ENCODE measurements around the gene ASB18. TPM values are rescaled to one million over a fixed set of nuclear protein-coding genes. Genes with fewer than 3 reads are reported as not detected.
"Not testable (repeated sequence)": the region's sequence is repeated elsewhere in the genome, so short reads cannot be mapped to it uniquely, and the experiment has no call there.

The ASB18 gene
- total RNA-seq, 1 donor from 2014 or later = not detected

- Histone ChIP-seq H3K27me3 (ENCODE audit: control insufficient read depth, insufficient read depth, low read length) (no peaks in the 10 kb centered on the region), H3K36me3 (ENCODE audit: control insufficient read depth, insufficient read depth, low read length) (no peaks in the 10 kb centered on the region), H3K4me3 (ENCODE audit: low read depth, low read length) (no peak overlapping the region)
- no peak for TF ChIP-seq CTCF (IDR thresholded peaks at IDR 0.05; ENCODE audit: insufficient read depth, low read length, poor library complexity, severe bottlenecking)
- no peak for DNase-seq (ENCODE audit: low read depth)
Measured at GRCh38 chr2:236282406-236282805, 18.2 kb upstream of the ASB18 start.

DNA sequence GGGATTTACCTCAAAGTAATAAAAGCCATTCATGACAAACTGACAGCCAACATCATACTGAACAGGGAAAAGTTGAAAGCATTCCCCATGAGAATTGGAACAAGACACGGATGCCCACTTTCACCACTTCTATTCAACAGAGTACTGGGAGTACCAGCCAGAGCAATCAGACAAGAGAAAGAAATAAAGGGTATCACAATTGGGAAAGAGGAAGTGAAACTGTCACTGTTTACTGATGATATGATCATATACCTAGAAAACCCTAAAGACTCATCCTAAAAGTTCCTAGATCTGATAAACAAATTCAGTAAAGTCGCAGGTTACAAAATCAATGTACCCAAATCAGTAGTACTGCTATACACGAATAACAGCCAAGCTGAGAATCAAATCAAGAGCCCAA lies 17.2 kb upstream of the ASB18 start:
- H3K36me3 ChIP-seq (ENCODE audit: control insufficient read depth, insufficient read depth, low read length) = no peaks in the 10 kb centered on the region
- peaks cover 2% of the 10 kb centered on the region for H3K27me3 ChIP-seq (ENCODE audit: control insufficient read depth, insufficient read depth, low read length)
- TF ChIP-seq CTCF (IDR thresholded peaks at IDR 0.05; ENCODE audit: insufficient read depth, low read length, poor library complexity, severe bottlenecking) = no peak
- no peak overlapping the region for H3K4me3 ChIP-seq (ENCODE audit: low read depth, low read length)
- no peak for DNase-seq (ENCODE audit: low read depth)

DNA sequence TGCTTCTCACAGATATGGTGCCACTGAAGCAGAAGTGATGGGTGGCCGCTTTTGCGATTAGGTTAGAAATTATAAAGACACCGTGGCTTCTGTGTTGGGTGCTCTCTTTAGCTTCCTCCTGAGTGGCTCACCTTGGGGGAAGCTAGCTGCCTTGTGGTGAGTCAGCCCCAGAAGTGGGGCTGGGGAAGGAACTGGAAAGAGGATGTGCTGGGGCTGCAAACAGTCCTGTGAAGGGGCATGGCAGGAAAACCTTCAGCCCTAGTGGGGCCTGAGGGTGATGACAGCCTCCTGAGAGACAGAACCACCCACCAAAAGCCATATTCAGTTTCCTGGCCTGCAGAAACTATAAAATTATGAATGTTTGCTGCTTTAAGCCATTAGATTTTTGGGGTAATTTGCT lies 8.9 kb upstream of the ASB18 start:
- no peak for TF ChIP-seq CTCF (IDR thresholded peaks at IDR 0.05; ENCODE audit: insufficient read depth, low read length, poor library complexity, severe bottlenecking)
- DNase-seq (ENCODE audit: low read depth) = no peak
- H3K36me3 ChIP-seq (ENCODE audit: control insufficient read depth, insufficient read depth, low read length) = no peaks in the 10 kb centered on the region
- peaks cover 2% of the 10 kb centered on the region for H3K27me3 ChIP-seq (ENCODE audit: control insufficient read depth, insufficient read depth, low read length)
- no peak overlapping the region for H3K4me3 ChIP-seq (ENCODE audit: low read depth, low read length)

GRCh38 chr2:236271851-236272250 lies 7.6 kb upstream of the ASB18 start:
- Histone ChIP-seq H3K4me3 (ENCODE audit: low read depth, low read length) (no peak overlapping the region), H3K36me3 (ENCODE audit: control insufficient read depth, insufficient read depth, low read length) (no peaks in the 10 kb centered on the region), H3K27me3 (ENCODE audit: control insufficient read depth, insufficient read depth, low read length) (peaks cover 2% of the 10 kb centered on the region)
- TF ChIP-seq CTCF (IDR thresholded peaks at IDR 0.05; ENCODE audit: insufficient read depth, low read length, poor library complexity, severe bottlenecking) = no peak
- DNase-seq (ENCODE audit: low read depth) = no peak

DNA sequence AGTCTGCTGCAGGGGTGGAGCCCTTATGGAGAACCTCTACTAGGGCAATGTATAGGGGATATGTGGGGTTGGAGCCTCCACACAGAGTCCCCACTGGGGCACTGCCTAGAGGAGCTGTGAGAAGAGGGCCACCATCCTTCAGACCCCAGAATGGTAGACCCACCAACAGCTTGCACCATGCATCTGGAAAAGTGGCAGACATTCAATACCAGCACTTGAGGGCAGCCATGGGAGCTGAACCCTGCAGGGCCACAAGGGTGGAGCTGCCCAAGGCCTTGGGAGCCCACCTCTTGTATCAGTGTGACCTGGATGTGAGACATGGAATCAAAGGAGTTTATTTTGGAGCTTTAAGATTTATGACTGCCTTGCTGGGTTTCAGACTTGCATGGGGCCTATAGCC lies 5.7 kb upstream of the ASB18 start:
- not testable (repeated sequence) for H3K4me3 ChIP-seq (ENCODE audit: low read depth, low read length); H3K36me3 ChIP-seq (ENCODE audit: control insufficient read depth, insufficient read depth, low read length); H3K27me3 ChIP-seq (ENCODE audit: control insufficient read depth, insufficient read depth, low read length); DNase-seq (ENCODE audit: low read depth)

- no peak for DNase-seq (ENCODE audit: low read depth)
- no peak for TF ChIP-seq CTCF (IDR thresholded peaks at IDR 0.05; ENCODE audit: insufficient read depth, low read length, poor library complexity, severe bottlenecking)
- H3K27me3 ChIP-seq (ENCODE audit: control insufficient read depth, insufficient read depth, low read length) = no peaks in the 10 kb centered on the region
- no peaks in the 10 kb centered on the region for H3K36me3 ChIP-seq (ENCODE audit: control insufficient read depth, insufficient read depth, low read length)
- no peak overlapping the region for H3K4me3 ChIP-seq (ENCODE audit: low read depth, low read length)
Measured at GRCh38 chr2:236265675-236266074, 1.5 kb upstream of the ASB18 start.
